Epithelial cell of esophagus (primary cell): ENCODE measurements around the gene MRPL40.

Experiments
- DNase-seq: peaks from one replicate; pipeline ENCODE4 v3.0.0; 2010; ENCODE audit warnings: low read depth
- H3K4me3 ChIP-seq: 2 replicates; pipeline ENCODE4 v1.5.1; 2011; ENCODE audit warnings: mild to moderate bottlenecking, low read length, control low read depth
- CTCF ChIP-seq: IDR thresholded peaks from 2 replicates; pipeline ENCODE4 v1.5.1; 2011; ENCODE audit warnings: low read depth, mild to moderate bottlenecking, low read length, control low read depth, inconsistent platforms; ENCODE audit not compliant: insufficient read depth; ENCODE audit errors: missing control alignments

Gene MRPL40

GRCh38 chr22:19398206-19398605, 34.1 kb upstream of the MRPL40 start:
- DNase-seq: no peak
- H3K4me3 ChIP-seq: no peak overlapping the region
- no peak for TF ChIP-seq CTCF

- no peak for TF ChIP-seq CTCF
- H3K4me3 ChIP-seq: no peak overlapping the region
- no peak for DNase-seq
These were observed 33.7 kb upstream of the MRPL40 start for GRCh38 chr22:19398652-19399051.

- no peak for TF ChIP-seq CTCF
- H3K4me3 ChIP-seq: no peak overlapping the region
These were observed 31.5 kb upstream of the MRPL40 start for GRCh38 chr22:19400881-19401280.

GRCh38 chr22:19401483-19401882, 30.9 kb upstream of the MRPL40 start:
- DNase-seq: no peak
- H3K4me3 ChIP-seq: no peak overlapping the region
- TF ChIP-seq CTCF: no peak

More at GRCh38 chr22:19400881-19401280, 31.5 kb upstream of the MRPL40 start:
- DNase-seq: no peak

- H3K4me3 ChIP-seq: no peak overlapping the region
- no peak for TF ChIP-seq CTCF
- DNase-seq: no peak
These were observed 29.6 kb upstream of the MRPL40 start for GRCh38 chr22:19402642-19403191.

GRCh38 chr22:19404676-19405075, 27.7 kb upstream of the MRPL40 start:
- no peak overlapping the region for H3K4me3 ChIP-seq
- no peak for DNase-seq
- TF ChIP-seq CTCF: no peak

GRCh38 chr22:19405133-19405532, 27.2 kb upstream of the MRPL40 start:
- no peak for TF ChIP-seq CTCF
- H3K4me3 ChIP-seq: no peak overlapping the region
- no peak for DNase-seq
